ENCODE results near the gene ZP1. TPM values are rescaled to one million over a fixed set of nuclear protein-coding genes. Genes with fewer than 3 reads are reported as not detected.

Gene ZP1
- total and polyA plus RNA-seq, 2 of the 13 experiments (the other 11 are each of a cell fraction or from before 2014, with no cell fraction given) = 0.16 TPM; not detected in 1

GRCh38 chr11:60913793-60914632 lies 46.7 kb downstream of the ZP1 start, which contains the start of gene TMEM109 (continued):
- TF ChIP-seq ETV5 (CRISPR knock-in tag; IDR thresholded peaks at IDR 0.05; ENCODE audit: borderline replicate concordance) (no peak; the same call in 1 of the 2 replicates), FOXP1 (IDR thresholded peaks at IDR 0.05) (no peak), FOXP1 (CRISPR knock-in tag; IDR thresholded peaks at IDR 0.05) (no peak), PCBP1 (IDR thresholded peaks at IDR 0.05; ENCODE audit: borderline replicate concordance, low read depth, low read length) (no peak), KDM1A (CRISPR knock-in tag; IDR thresholded peaks at IDR 0.05) (no peak), ZFAT (CRISPR knock-in tag; conservative IDR thresholded peaks at IDR 0.05) (no peak), NFKBIZ (CRISPR knock-in tag; IDR thresholded peaks at IDR 0.05) (no peak), KAT7 (CRISPR knock-in tag; IDR thresholded peaks at IDR 0.05; ENCODE audit: borderline replicate concordance) (no peak), TAF15 (IDR thresholded peaks at IDR 0.05; ENCODE audit: low read depth, low read length, poor library complexity, severe bottlenecking) (no peak), ARNT2 (CRISPR knock-in tag; IDR thresholded peaks at IDR 0.05; ENCODE audit: low read depth) (no peak), PHF20 (CRISPR knock-in tag; IDR thresholded peaks at IDR 0.05) (peak; percentile 33; the same call in 1 of the 2 replicates), ZNF383 (CRISPR knock-in tag; IDR thresholded peaks at IDR 0.05; ENCODE audit: borderline replicate concordance) (no peak), ZNF652 (CRISPR knock-in tag; IDR thresholded peaks at IDR 0.05; ENCODE audit: borderline replicate concordance, low read depth) (no peak), THAP7 (CRISPR knock-in tag; IDR thresholded peaks at IDR 0.05) (no peak), TFAP4 (IDR thresholded peaks at IDR 0.05; ENCODE audit: borderline replicate concordance, low read depth) (no peak), ZNF33B (CRISPR knock-in tag; IDR thresholded peaks at IDR 0.05) (peak; percentile 79; the same call in 1 of the 2 replicates), ZSCAN25 (CRISPR knock-in tag; IDR thresholded peaks at IDR 0.05) (no peak), NCOA1 (CRISPR knock-in tag; IDR thresholded peaks at IDR 0.05) (no peak)
- TF ChIP-seq, protein P1, sequence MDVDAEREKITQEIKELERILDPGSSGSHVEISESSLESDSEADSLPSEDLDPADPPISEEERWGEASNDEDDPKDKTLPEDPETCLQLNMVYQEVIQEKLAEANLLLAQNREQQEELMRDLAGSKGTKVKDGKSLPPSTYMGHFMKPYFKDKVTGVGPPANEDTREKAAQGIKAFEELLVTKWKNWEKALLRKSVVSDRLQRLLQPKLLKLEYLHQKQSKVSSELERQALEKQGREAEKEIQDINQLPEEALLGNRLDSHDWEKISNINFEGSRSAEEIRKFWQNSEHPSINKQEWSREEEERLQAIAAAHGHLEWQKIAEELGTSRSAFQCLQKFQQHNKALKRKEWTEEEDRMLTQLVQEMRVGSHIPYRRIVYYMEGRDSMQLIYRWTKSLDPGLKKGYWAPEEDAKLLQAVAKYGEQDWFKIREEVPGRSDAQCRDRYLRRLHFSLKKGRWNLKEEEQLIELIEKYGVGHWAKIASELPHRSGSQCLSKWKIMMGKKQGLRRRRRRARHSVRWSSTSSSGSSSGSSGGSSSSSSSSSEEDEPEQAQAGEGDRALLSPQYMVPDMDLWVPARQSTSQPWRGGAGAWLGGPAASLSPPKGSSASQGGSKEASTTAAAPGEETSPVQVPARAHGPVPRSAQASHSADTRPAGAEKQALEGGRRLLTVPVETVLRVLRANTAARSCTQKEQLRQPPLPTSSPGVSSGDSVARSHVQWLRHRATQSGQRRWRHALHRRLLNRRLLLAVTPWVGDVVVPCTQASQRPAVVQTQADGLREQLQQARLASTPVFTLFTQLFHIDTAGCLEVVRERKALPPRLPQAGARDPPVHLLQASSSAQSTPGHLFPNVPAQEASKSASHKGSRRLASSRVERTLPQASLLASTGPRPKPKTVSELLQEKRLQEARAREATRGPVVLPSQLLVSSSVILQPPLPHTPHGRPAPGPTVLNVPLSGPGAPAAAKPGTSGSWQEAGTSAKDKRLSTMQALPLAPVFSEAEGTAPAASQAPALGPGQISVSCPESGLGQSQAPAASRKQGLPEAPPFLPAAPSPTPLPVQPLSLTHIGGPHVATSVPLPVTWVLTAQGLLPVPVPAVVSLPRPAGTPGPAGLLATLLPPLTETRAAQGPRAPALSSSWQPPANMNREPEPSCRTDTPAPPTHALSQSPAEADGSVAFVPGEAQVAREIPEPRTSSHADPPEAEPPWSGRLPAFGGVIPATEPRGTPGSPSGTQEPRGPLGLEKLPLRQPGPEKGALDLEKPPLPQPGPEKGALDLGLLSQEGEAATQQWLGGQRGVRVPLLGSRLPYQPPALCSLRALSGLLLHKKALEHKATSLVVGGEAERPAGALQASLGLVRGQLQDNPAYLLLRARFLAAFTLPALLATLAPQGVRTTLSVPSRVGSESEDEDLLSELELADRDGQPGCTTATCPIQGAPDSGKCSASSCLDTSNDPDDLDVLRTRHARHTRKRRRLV (CRISPR knock-in tag; IDR thresholded peaks at IDR 0.05) = no peak
- TF ChIP-seq, protein P2, sequence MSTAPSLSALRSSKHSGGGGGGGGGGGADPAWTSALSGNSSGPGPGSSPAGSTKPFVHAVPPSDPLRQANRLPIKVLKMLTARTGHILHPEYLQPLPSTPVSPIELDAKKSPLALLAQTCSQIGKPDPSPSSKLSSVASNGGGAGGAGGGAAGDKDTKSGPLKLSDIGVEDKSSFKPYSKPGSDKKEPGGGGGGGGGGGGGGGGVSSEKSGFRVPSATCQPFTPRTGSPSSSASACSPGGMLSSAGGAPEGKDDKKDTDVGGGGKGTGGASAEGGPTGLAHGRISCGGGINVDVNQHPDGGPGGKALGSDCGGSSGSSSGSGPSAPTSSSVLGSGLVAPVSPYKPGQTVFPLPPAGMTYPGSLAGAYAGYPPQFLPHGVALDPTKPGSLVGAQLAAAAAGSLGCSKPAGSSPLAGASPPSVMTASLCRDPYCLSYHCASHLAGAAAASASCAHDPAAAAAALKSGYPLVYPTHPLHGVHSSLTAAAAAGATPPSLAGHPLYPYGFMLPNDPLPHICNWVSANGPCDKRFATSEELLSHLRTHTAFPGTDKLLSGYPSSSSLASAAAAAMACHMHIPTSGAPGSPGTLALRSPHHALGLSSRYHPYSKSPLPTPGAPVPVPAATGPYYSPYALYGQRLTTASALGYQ (CRISPR knock-in tag; IDR thresholded peaks at IDR 0.05) = no peak
- TF ChIP-seq, protein P3, sequence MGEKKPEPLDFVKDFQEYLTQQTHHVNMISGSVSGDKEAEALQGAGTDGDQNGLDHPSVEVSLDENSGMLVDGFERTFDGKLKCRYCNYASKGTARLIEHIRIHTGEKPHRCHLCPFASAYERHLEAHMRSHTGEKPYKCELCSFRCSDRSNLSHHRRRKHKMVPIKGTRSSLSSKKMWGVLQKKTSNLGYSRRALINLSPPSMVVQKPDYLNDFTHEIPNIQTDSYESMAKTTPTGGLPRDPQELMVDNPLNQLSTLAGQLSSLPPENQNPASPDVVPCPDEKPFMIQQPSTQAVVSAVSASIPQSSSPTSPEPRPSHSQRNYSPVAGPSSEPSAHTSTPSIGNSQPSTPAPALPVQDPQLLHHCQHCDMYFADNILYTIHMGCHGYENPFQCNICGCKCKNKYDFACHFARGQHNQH (CRISPR knock-in tag; IDR thresholded peaks at IDR 0.05) = no peak
